OCI-LY7 (cell line): Measurements from ENCODE around the gene GPR132. TPM values are rescaled to one million over a fixed set of nuclear protein-coding genes. Genes with fewer than 3 reads are reported as not detected.
"Not testable (repeated sequence)": the region's sequence is repeated elsewhere in the genome, so short reads cannot be mapped to it uniquely, and the experiment has no call there.

Experiments
- BruUV-seq: library from RNA; stranded (reverse); fragments of 400-500 nt; replicated peaks from 2 replicates; lab custom pipeline; 2021; lab: Mats Ljungman, UMichigan
- CTCF ChIA-PET: fragments of 300-600 bp; sonication (Branson Sonifier 250); formaldehyde crosslinking; loops from one replicate; lab custom pipeline; 2022; ENCODE audit warnings: antibody characterized with exemption; ENCODE audit not compliant: unreplicated experiment; lab: Charles Lee
- POLR2A ChIA-PET: fragments of 300-600 bp; sonication (Branson Sonifier 250); formaldehyde crosslinking; loops from one replicate; lab custom pipeline; 2022; ENCODE audit warnings: antibody characterized with exemption; lab: Charles Lee
- DNase-seq: peaks from one replicate; pipeline ENCODE4 v3.0.0-alpha.2; 2015; ENCODE audit warnings: low spot score
- H2AFZ ChIP-seq: fragments of 200-600 bp; sonication (generic), shearing (Covaris generic); 2 replicates; pipeline ENCODE4 v1.6.1; 2014; ENCODE audit warnings: mild to moderate bottlenecking, antibody characterized with exemption, low read length, moderate library complexity
- H3K27ac ChIP-seq: fragments of 200-600 bp; sonication (generic); 2 replicates; pipeline ENCODE4 v1.5.1; 2014; ENCODE audit warnings: mixed run types, low read depth, mild to moderate bottlenecking, moderate library complexity, low read length, inconsistent platforms; ENCODE audit not compliant: poor library complexity, severe bottlenecking
- H3K36me3 ChIP-seq: fragments of 200-600 bp; sonication (generic); 2 replicates; pipeline ENCODE4 v1.6.1; 2014; ENCODE audit warnings: mild to moderate bottlenecking, antibody characterized with exemption, low read length, moderate library complexity, mixed read lengths; ENCODE audit not compliant: insufficient read depth
- H3K4me1 ChIP-seq: fragments of 200-600 bp; sonication (generic); 2 replicates; pipeline ENCODE4 v1.5.1; 2014; ENCODE audit warnings: mild to moderate bottlenecking, low read length; ENCODE audit not compliant: insufficient read depth, poor library complexity, severe bottlenecking
- H3K4me2 ChIP-seq: fragments of 200-600 bp; sonication (generic); 2 replicates; pipeline ENCODE4 v1.6.1; 2014; ENCODE audit warnings: mild to moderate bottlenecking, low read length
- H3K4me3 ChIP-seq: fragments of 200-600 bp; sonication (generic); 2 replicates; pipeline ENCODE4 v1.5.1; 2014; ENCODE audit warnings: mild to moderate bottlenecking, low read depth, low read length; ENCODE audit not compliant: poor library complexity, severe bottlenecking
- H3K79me2 ChIP-seq: fragments of 200-600 bp; sonication (generic); 2 replicates; pipeline ENCODE4 v1.6.1; 2016; ENCODE audit warnings: low read depth, mild to moderate bottlenecking, low read length, moderate library complexity, mixed read lengths; ENCODE audit not compliant: insufficient read depth
- H3K9me2 ChIP-seq: fragments of 200-600 bp; sonication (generic); 2 replicates; pipeline ENCODE4 v1.6.1; 2016; ENCODE audit warnings: mild to moderate bottlenecking, low read length, mixed read lengths; ENCODE audit not compliant: insufficient read depth
- H3K9me3 ChIP-seq: fragments of 200-600 bp; sonication (generic); 2 replicates; pipeline ENCODE4 v1.6.1; 2014; ENCODE audit warnings: mild to moderate bottlenecking, mixed run types, low read length, mixed read lengths
- H4K20me1 ChIP-seq: fragments of 200-600 bp; sonication (generic); 2 replicates; pipeline ENCODE4 v1.6.1; 2014; ENCODE audit warnings: mild to moderate bottlenecking, antibody characterized with exemption, low read length, moderate library complexity, mixed read lengths; ENCODE audit not compliant: insufficient read depth
- EZH2phosphoT487 ChIP-seq: fragments of 200-600 bp; sonication (generic); IDR thresholded peaks from 2 replicates; pipeline ENCODE4 v1.6.1; 2018; ENCODE audit warnings: low read depth, borderline replicate concordance, mild to moderate bottlenecking, mixed run types, antibody characterized with exemption, low read length, moderate library complexity, mixed read lengths
- intact Hi-C: fragments of 100-400 bp; cut with micrococcal nuclease; formaldehyde crosslinking; loops from one replicate; pipeline ENCODE4 v1.10.0; 2022; ENCODE audit not compliant: unreplicated experiment
- total RNA-seq, 2 experiments: library from RNA; depleted of rRNA in 1 of 2; stranded (reverse); fragments of >200 nt in 1 of 2; shearing (Covaris generic) in 1 of 2; gene quantifications; 2 replicates each; pipeline ENCODE4 v1.2.3, GENCODE V29; 2014 to 2022
- TF ChIP-seq, protein P1 (sequence below): fragments of 200-600 bp; sonication (generic); conservative IDR thresholded peaks from 2 replicates; pipeline ENCODE4 v1.5.1; 2014; ENCODE audit warnings: mild to moderate bottlenecking, antibody characterized with exemption, low read length, moderate library complexity, mixed read lengths

Gene GPR132
- total RNA-seq, 2 experiments from 2014 or later = 1.0 to 3.0 TPM

DNA sequence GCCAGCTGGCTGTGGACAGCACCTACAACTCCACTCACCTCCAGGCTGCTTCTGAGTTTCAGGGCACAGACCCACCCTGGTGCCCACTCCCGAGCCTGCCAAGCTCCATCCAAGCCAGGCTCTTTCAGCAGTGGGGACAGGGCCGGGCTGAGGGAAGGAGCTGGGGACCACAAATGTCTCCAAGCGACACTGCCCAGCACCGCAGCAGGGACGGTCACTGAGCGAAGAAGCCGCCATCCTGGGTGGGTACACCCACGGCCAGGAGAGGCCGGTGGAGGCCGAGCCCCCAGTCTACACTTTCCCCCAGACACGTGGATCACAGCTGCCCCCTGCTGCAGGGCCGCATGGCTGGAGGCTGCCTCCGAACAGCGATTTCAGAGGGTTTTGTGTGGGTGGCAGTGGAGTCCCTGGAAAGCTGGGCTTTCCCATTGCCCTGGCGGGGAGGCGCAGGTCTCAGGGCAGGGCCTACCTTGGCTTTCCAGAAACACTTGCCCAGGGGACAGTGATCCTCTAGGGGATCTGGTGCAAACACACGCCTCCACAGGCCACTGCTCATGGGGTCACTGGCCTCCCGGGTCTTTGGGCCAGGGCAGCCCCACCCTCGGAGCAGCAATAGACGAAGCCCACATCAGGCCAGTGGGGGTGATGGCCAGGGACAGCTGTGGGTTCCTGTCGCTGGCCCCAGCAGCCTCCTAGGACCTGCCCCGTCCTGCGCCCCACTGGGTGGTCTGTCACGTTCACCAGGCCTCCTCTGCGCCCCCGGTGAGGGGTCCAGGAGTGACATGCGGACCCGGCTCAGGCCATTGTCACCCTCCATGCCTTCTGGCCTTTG is 1.2 kb upstream of the GPR132 start:
- Histone ChIP-seq H3K9me2 (no peaks in the 10 kb centered on the region), H3K4me3 (no peak overlapping the region), H3K9me3 (no peaks in the 10 kb centered on the region), H2AFZ (peak overlapping the region; percentile 78; the same call in 1 of the 2 replicates), H3K4me2 (0 out of 2 replicates have a peak overlapping the region, but pooled peaks have one; percentile 48), H3K4me1 (peaks cover 34% of the 10 kb centered on the region), H3K27ac (no peak overlapping the region), H4K20me1 (no peaks in the 10 kb centered on the region), H3K79me2 (no peaks in the 10 kb centered on the region), H3K36me3 (no peaks in the 10 kb centered on the region)
- no TSS peak for BruUV-seq
- DNase-seq = no peak
- no peak for TF ChIP-seq EZH2phosphoT487
- TF ChIP-seq, protein P1, sequence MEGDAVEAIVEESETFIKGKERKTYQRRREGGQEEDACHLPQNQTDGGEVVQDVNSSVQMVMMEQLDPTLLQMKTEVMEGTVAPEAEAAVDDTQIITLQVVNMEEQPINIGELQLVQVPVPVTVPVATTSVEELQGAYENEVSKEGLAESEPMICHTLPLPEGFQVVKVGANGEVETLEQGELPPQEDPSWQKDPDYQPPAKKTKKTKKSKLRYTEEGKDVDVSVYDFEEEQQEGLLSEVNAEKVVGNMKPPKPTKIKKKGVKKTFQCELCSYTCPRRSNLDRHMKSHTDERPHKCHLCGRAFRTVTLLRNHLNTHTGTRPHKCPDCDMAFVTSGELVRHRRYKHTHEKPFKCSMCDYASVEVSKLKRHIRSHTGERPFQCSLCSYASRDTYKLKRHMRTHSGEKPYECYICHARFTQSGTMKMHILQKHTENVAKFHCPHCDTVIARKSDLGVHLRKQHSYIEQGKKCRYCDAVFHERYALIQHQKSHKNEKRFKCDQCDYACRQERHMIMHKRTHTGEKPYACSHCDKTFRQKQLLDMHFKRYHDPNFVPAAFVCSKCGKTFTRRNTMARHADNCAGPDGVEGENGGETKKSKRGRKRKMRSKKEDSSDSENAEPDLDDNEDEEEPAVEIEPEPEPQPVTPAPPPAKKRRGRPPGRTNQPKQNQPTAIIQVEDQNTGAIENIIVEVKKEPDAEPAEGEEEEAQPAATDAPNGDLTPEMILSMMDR = no peak
- ChIA-PET POLR2A (no interaction called here), CTCF (no interaction called here)
- intact Hi-C loops = no loop called here

DNA sequence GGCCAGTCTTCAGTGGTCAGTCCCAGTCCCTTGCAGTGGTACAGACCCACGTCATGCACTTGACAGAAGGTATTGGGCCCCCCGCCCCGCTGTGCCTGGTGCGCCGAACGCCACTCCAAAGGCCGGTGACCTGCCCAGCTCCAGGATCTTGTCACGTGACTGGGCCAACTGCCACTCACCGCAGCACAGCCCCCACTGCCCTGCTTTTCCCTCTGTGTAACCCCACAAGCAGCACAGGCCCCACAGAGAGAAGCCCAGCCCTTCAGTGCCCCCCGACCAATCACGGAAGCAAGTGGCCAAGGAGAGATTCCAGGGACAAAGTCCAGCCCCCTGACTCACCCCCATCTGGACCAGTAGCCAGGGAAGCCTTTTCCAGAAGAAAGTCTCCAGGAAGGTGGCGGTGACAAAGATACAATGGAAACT is 498 bp downstream of the GPR132 start:
- DNase-seq = no peak
- H3K79me2 ChIP-seq = no peaks in the 10 kb centered on the region
- peak overlapping the region; percentile 48; the same call in 1 of the 2 replicates for H3K4me2 ChIP-seq
- TF ChIP-seq, protein P1 = no peak
- no peak for TF ChIP-seq EZH2phosphoT487
- BruUV-seq = no TSS peak
- H3K4me3 ChIP-seq = peak overlapping the region; percentile 29
- CTCF ChIA-PET = no interaction called here
- POLR2A ChIA-PET = no interaction called here
- peak overlapping the region; percentile 78; the same call in 1 of the 2 replicates for H2AFZ ChIP-seq
- H3K4me1 ChIP-seq = peaks cover 45% of the 10 kb centered on the region
- H3K36me3 ChIP-seq = no peaks in the 10 kb centered on the region
- H3K9me3 ChIP-seq = no peaks in the 10 kb centered on the region
- H4K20me1 ChIP-seq = no peaks in the 10 kb centered on the region
- no peak overlapping the region for H3K27ac ChIP-seq
- no peaks in the 10 kb centered on the region for H3K9me2 ChIP-seq
- intact Hi-C loops = no loop called here

DNA sequence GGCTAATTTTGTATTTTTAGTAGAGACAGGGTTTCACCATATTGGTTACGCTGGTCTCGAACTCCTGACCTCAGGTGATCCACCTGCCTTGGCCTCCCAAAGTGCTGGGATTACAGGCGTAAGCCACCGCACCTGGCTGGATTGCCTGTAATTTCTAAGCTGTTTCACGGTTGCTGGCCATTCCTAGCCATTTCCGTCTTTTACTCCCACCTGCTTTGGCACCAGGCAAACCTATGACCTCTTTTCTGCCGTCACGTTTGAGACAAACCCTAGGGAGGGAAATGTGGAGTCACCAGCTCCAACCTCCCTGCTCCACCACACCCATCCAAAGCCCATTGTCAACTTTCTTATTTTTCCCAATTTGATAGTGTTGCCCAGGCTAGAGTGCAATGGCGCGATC is 1.2 kb downstream of the GPR132 start:
- H3K79me2 ChIP-seq = no peaks in the 10 kb centered on the region
- no peaks in the 10 kb centered on the region for H3K9me3 ChIP-seq
- no peak overlapping the region for H2AFZ ChIP-seq
- H3K9me2 ChIP-seq = no peaks in the 10 kb centered on the region
- ChIA-PET POLR2A (interaction anchor here (0.7 kb wide), 1 partner anchor 113 kb away, joined by 3 read pairs; no protein-coding TSS in a partner anchor), CTCF (no interaction called here)
- H3K4me1 ChIP-seq = peaks cover 42% of the 10 kb centered on the region
- H3K36me3 ChIP-seq = no peaks in the 10 kb centered on the region
- no peaks in the 10 kb centered on the region for H4K20me1 ChIP-seq
- no peak overlapping the region for H3K4me3 ChIP-seq
- intact Hi-C loops = no loop called here
- no peak for TF ChIP-seq EZH2phosphoT487
- TF ChIP-seq, protein P1 = no peak
- DNase-seq = no peak
- no peak overlapping the region for H3K27ac ChIP-seq
- H3K4me2 ChIP-seq = no peak overlapping the region
- BruUV-seq = no TSS peak

DNA sequence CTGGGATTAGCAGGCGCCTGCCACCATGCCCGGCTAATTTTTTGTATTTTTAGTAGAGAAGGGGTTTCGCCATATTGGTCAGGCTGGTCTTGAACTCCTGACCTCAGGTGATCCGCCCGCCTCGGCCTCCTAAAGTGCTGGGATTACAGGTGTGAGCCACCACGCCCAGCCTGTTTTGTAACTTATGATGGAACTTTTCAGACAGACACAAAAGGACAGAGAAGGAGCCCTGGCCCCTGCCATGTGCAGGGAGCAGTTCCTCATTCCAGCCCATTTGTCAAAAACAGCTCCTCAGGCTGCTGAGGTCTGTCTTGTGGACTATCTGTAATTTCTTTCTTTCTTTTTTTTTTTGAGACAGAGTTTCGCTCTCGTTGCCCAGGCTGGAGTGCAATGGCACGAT is 1.7 kb downstream of the GPR132 start:
- DNase-seq, intact Hi-C loops, H3K36me3 ChIP-seq: not testable (repeated sequence)

More for the DNA sequence above, 1.7 kb downstream of the GPR132 start:
- H3K4me2 ChIP-seq, H3K9me3 ChIP-seq, H4K20me1 ChIP-seq, H3K9me2 ChIP-seq, H2AFZ ChIP-seq, H3K27ac ChIP-seq, H3K4me3 ChIP-seq, BruUV-seq, H3K79me2 ChIP-seq, CTCF ChIA-PET: not testable (repeated sequence)
- H3K4me1 ChIP-seq = peaks cover 42% of the 10 kb centered on the region
- POLR2A ChIA-PET = interaction anchor here (0.7 kb wide), 1 partner anchor 113 kb away, joined by 3 read pairs; no protein-coding TSS in a partner anchor
